WTC11 (cell line): ENCODE measurements around the gene LYPD1. TPM values are rescaled to one million over a fixed set of nuclear protein-coding genes. Genes with fewer than 3 reads are reported as not detected.

ENCODE experiments used
- ATAC-seq: fragments of 200-7000 bp; cut with Tn5 transposase; 2 replicates; pipeline ENCODE4 v1.10.0; 2021; ENCODE audit warnings: mild to moderate bottlenecking, moderate library complexity
- CTCF ChIA-PET: fragments of 300-600 bp; sonication (Branson Sonifier 250); formaldehyde crosslinking; loops from one replicate; lab custom pipeline; 2021; ENCODE audit warnings: antibody characterized with exemption; lab: Charles Lee
- POLR2A ChIA-PET: fragments of 350-600 bp; sonication (Branson Sonifier 250); formaldehyde crosslinking; loops from one replicate; lab custom pipeline; 2021; ENCODE audit warnings: antibody characterized with exemption; lab: Charles Lee
- DNase-seq: peaks from one replicate; pipeline ENCODE4 v3.0.0; 2021; ENCODE audit warnings: low spot score
- H3K27ac Mint-ChIP-seq: 2 replicates; pipeline ENCODE4 v1.8.0; 2021; ENCODE audit warnings: mixed read lengths
- H3K27me3 Mint-ChIP-seq: 2 replicates; pipeline ENCODE4 v1.8.0; 2021; ENCODE audit warnings: low read depth, mild to moderate bottlenecking, moderate library complexity, mixed read lengths
- H3K36me3 Mint-ChIP-seq: 2 replicates; pipeline ENCODE4 v1.8.0; 2021; ENCODE audit warnings: mixed read lengths
- H3K4me1 Mint-ChIP-seq: 2 replicates; pipeline ENCODE4 v1.8.0; 2022; ENCODE audit warnings: mixed read lengths
- H3K4me3 Mint-ChIP-seq: 2 replicates; pipeline ENCODE4 v1.8.0; 2021; ENCODE audit warnings: mild to moderate bottlenecking, moderate library complexity, mixed read lengths
- H3K9me3 Mint-ChIP-seq: 2 replicates; pipeline ENCODE4 v1.8.0; 2021; ENCODE audit warnings: mixed read lengths
- CREB1 ChIP-seq: sonication (generic); formaldehyde crosslinking; IDR thresholded peaks from 2 replicates; pipeline ENCODE4 v1.8.0; 2023; ENCODE audit warnings: mild to moderate bottlenecking, missing genetic modification reagents
- HMGA2 ChIP-seq: fragments of 250-450 bp; sonication (Bioruptor Pico); IDR thresholded peaks from 2 replicates; pipeline ENCODE4 v1.4.0; 2021; ENCODE audit warnings: mild to moderate bottlenecking, moderate library complexity
- IRF1 ChIP-seq: sonication (generic); formaldehyde crosslinking; IDR thresholded peaks from 2 replicates; pipeline ENCODE4 v1.8.0; 2023; ENCODE audit warnings: missing genetic modification reagents
- ZBTB21 ChIP-seq: sonication (generic); formaldehyde crosslinking; IDR thresholded peaks from 2 replicates; pipeline ENCODE4 v1.8.1; 2023; ENCODE audit warnings: mild to moderate bottlenecking, missing genetic modification reagents, borderline replicate concordance
- ZMAT4 ChIP-seq: fragments of 250-450 bp; sonication (Bioruptor Pico); IDR thresholded peaks from 2 replicates; pipeline ENCODE4 v1.9.0; 2021; ENCODE audit warnings: mild to moderate bottlenecking
- ZNF263 ChIP-seq: sonication (generic); formaldehyde crosslinking; IDR thresholded peaks from 2 replicates; pipeline ENCODE4 v1.8.1; 2022; ENCODE audit warnings: low read depth, mild to moderate bottlenecking, moderate library complexity, missing genetic modification reagents
- ZNF317 ChIP-seq: sonication (generic); formaldehyde crosslinking; IDR thresholded peaks from 2 replicates; pipeline ENCODE4 v1.8.1; 2023; ENCODE audit warnings: low read depth, mild to moderate bottlenecking, moderate library complexity, missing genetic modification reagents, borderline replicate concordance
- total RNA-seq: library from RNA; stranded (reverse); gene quantifications from 3 replicates; pipeline ENCODE4 v1.2.3, GENCODE V29; 2021

LYPD1 gene
- total RNA-seq, 1 experiment from 2014 or later: 2.8 TPM

- no peak overlapping the region for H3K4me3 Mint-ChIP-seq
- H3K4me1 Mint-ChIP-seq: peaks cover 21% of the 10 kb centered on the region
- 0 out of 2 replicates have a peak, but pooled peaks cover 5% of the 10 kb centered on the region for H3K36me3 Mint-ChIP-seq
- H3K27ac Mint-ChIP-seq: no peak overlapping the region
- H3K27me3 Mint-ChIP-seq: no peaks in the 10 kb centered on the region
- H3K9me3 Mint-ChIP-seq: peaks cover 21% of the 10 kb centered on the region
- TF ChIP-seq HMGA2 (CRISPR knock-in tag) (no peak), ZNF263 (CRISPR knock-in tag) (no peak), CREB1 (no peak), ZBTB21 (no peak), IRF1 (CRISPR knock-in tag) (no peak), ZMAT4 (CRISPR knock-in tag) (no peak), ZNF317 (CRISPR knock-in tag) (no peak)
- TF ChIP-seq, all 79 proteins: peak for 0
- CTCF ChIA-PET: interaction anchor here (0.6 kb wide), 1 partner anchor 28 kb away, joined by 4 read pairs; no protein-coding TSS in a partner anchor
- POLR2A ChIA-PET: no interaction called here
- ATAC-seq (no peak), DNase-seq (no peak)
Observed at GRCh38 chr2:132595186-132595585, 74.8 kb downstream of the LYPD1 start.
